Left lung (tissue), 10 donors: ENCODE data around the gene QARS1. TPM values are rescaled to one million over a fixed set of nuclear protein-coding genes. Genes with fewer than 3 reads are reported as not detected.

Experiments
- ATAC-seq: fragments of 200-7000 bp; cut with Tn5 transposase; one replicate; pipeline ENCODE4 v1.9.1; 2020; ENCODE audit warnings: moderate library complexity
- DNase-seq, 4 donors: peaks; one replicate each; pipeline ENCODE4 v3.0.0-alpha.2; 2013 to 2020
- H3K27ac ChIP-seq, 2 donors: fragments of 200-600 bp; sonication (generic) in 1 of 2; one replicate each; pipeline versions ENCODE4 v1.5.0 to v1.8.0; 2020 to 2021
- H3K27me3 ChIP-seq, 2 donors: fragments of 200-600 bp; sonication (generic) in 1 of 2; one replicate each; pipeline versions ENCODE4 v1.5.0 to v1.8.0; 2020 to 2021
- H3K36me3 ChIP-seq, 2 donors: fragments of 200-600 bp; sonication (generic) in 1 of 2; one replicate each; pipeline versions ENCODE4 v1.5.0 to v1.8.0; 2020 to 2021
- H3K4me1 ChIP-seq, 2 donors: fragments of 200-600 bp; one replicate each; pipeline ENCODE4 v1.8.0; 2021
- H3K4me3 ChIP-seq, 2 donors: fragments of 200-600 bp; sonication (generic) in 1 of 2; one replicate each; pipeline versions ENCODE4 v1.5.0 to v1.8.0; 2020 to 2021; ENCODE audit warnings: mild to moderate bottlenecking in 1 of 2
- H3K9me3 ChIP-seq, 2 donors: fragments of 200-600 bp; sonication (generic) in 1 of 2; one replicate each; pipeline versions ENCODE4 v1.5.0 to v1.8.0; 2020 to 2021
- CTCF ChIP-seq, 2 donors: fragments of 200-600 bp; sonication (generic) in 1 of 2; IDR thresholded peaks; one replicate each; pipeline versions ENCODE4 v1.5.0 to v1.8.0; 2021; ENCODE audit warnings: antibody characterized with exemption in 2 of 2
- intact Hi-C, 2 donors: fragments of 100-400 bp; cut with DNase I; formaldehyde crosslinking; loops; one replicate each; pipeline versions ENCODE4 v1.11.2 to v1.14.2; 2022
- polyA plus RNA-seq, 6 donors: library from polyadenylated mRNA; unstranded; fragments of 120-200 nt; gene quantifications; one replicate each; pipeline ENCODE4 v1.2.1, GENCODE V29; 2013; ENCODE audit not compliant: insufficient read length in 6 of 6
- total RNA-seq, 2 donors: library from RNA; stranded (reverse); fragmentation: NEBNext Ultra II Directional; extraction: Animal tissue kit (Norgen Biotek cat#: 25700); gene quantifications; one replicate each; pipeline ENCODE4 v1.2.1, GENCODE V29; 2021
- donor health status: DM: no; HTN: yes; CAD: no.
- donor health status: DM: no; HTN: no; CAD: no.

Gene QARS1
- total and polyA plus RNA-seq, 8 donors: 173 to 323 (median 298) TPM

GRCh38 chr3:49121132-49121736, 16.7 kb upstream of the QARS1 start:
- ATAC-seq: no peak
- intact Hi-C loops: no loop called here
- peak overlapping the region; percentile 63 to 80 for H3K4me3 ChIP-seq
- H3K27ac ChIP-seq: peak overlapping the region; percentile 90 to 92
- H3K4me1 ChIP-seq: peaks cover 12 to 18% of the 10 kb centered on the region in 2 donors
- no peaks in the 10 kb centered on the region for H3K27me3 ChIP-seq
- no peaks in the 10 kb centered on the region for H3K9me3 ChIP-seq
- TF ChIP-seq CTCF (IDR thresholded peaks at IDR 0.05): no peak
- no peak for DNase-seq
- peaks cover 0 to 83% of the 10 kb centered on the region in 2 donors for H3K36me3 ChIP-seq

- H3K4me1 ChIP-seq: peaks cover 12 to 18% of the 10 kb centered on the region in 2 donors
- peak within 1 kb of the TSS; percentile 90 to 92 for H3K27ac ChIP-seq
- DNase-seq (peak; percentile 92 to 99 (median 96)), ATAC-seq (peak; percentile 93)
- intact Hi-C loops: no loop called here
- TF ChIP-seq CTCF (IDR thresholded peaks at IDR 0.05): no peak
- peak within 1 kb of the TSS; percentile 63 to 80 for H3K4me3 ChIP-seq
- no peaks in the 10 kb centered on the region for H3K9me3 ChIP-seq
- peaks cover 4 to 83% of the 10 kb centered on the region in 2 donors for H3K36me3 ChIP-seq
- no peaks in the 10 kb centered on the region for H3K27me3 ChIP-seq
These were observed 16.0 kb upstream of the QARS1 start, which contains the start of gene USP19 for GRCh38 chr3:49120438-49121131. Gene USP19, minus strand, starts transcription at chr3:49120823. Its CDS starts 1,678 bp downstream, at chr3:49119145.

- no peaks in the 10 kb centered on the region for H3K9me3 ChIP-seq
- H3K27ac ChIP-seq: peak overlapping the region; percentile 90 to 92
- DNase-seq (no peak), ATAC-seq (no peak)
- no peaks in the 10 kb centered on the region for H3K27me3 ChIP-seq
- peak overlapping the region; percentile 63 to 80 for H3K4me3 ChIP-seq
- peaks cover 4 to 83% of the 10 kb centered on the region in 2 donors for H3K36me3 ChIP-seq
- no peak for TF ChIP-seq CTCF (IDR thresholded peaks at IDR 0.05)
- peaks cover 12 to 18% of the 10 kb centered on the region in 2 donors for H3K4me1 ChIP-seq
- intact Hi-C loops: no loop called here
These were observed 15.5 kb upstream of the QARS1 start for GRCh38 chr3:49120096-49120437.

- Histone ChIP-seq H3K4me3 (peak overlapping the region; percentile 63 to 80), H3K9me3 (no peaks in the 10 kb centered on the region), H3K36me3 (peaks cover 4 to 83% of the 10 kb centered on the region in 2 donors), H3K27ac (peak overlapping the region; percentile 90 to 92), H3K4me1 (peaks cover 12 to 18% of the 10 kb centered on the region in 2 donors), H3K27me3 (no peaks in the 10 kb centered on the region)
- no peak for ATAC-seq
- no peak for TF ChIP-seq CTCF (IDR thresholded peaks at IDR 0.05)
- intact Hi-C loops: no loop called here
- DNase-seq: no peak
These were observed 14.9 kb upstream of the QARS1 start for GRCh38 chr3:49119439-49119838.

- TF ChIP-seq CTCF (IDR thresholded peaks at IDR 0.05): no peak
- DNase-seq: no peak
- peaks cover 12 to 18% of the 10 kb centered on the region in 2 donors for H3K4me1 ChIP-seq
- H3K27me3 ChIP-seq: no peaks in the 10 kb centered on the region
- H3K27ac ChIP-seq: peak overlapping the region in 1 of 2 donors; percentile 92
- peak overlapping the region in 1 of 2 donors; percentile 63 for H3K4me3 ChIP-seq
- ATAC-seq: no peak
- intact Hi-C loops: no loop called here
- H3K9me3 ChIP-seq: no peaks in the 10 kb centered on the region
- peaks cover 4 to 83% of the 10 kb centered on the region in 2 donors for H3K36me3 ChIP-seq
These were observed 14.5 kb upstream of the QARS1 start for GRCh38 chr3:49119036-49119435.
